Daoy (cell line): ENCODE results near the gene ELP4. TPM values are rescaled to one million over a fixed set of nuclear protein-coding genes. Genes with fewer than 3 reads are reported as not detected.

ENCODE experiments used
- DNase-seq: peaks from one replicate; pipeline ENCODE4 v3.0.0-alpha.2; 2015; ENCODE audit warnings: low read depth
- total RNA-seq: library from RNA; depleted of rRNA; stranded (reverse); fragments of >200 nt; shearing (Covaris generic); gene quantifications from 2 replicates; pipeline ENCODE4 v1.2.3, GENCODE V29; 2014

The ELP4 gene
- total RNA-seq, 1 experiment from 2014 or later = 24.1 TPM

DNA sequence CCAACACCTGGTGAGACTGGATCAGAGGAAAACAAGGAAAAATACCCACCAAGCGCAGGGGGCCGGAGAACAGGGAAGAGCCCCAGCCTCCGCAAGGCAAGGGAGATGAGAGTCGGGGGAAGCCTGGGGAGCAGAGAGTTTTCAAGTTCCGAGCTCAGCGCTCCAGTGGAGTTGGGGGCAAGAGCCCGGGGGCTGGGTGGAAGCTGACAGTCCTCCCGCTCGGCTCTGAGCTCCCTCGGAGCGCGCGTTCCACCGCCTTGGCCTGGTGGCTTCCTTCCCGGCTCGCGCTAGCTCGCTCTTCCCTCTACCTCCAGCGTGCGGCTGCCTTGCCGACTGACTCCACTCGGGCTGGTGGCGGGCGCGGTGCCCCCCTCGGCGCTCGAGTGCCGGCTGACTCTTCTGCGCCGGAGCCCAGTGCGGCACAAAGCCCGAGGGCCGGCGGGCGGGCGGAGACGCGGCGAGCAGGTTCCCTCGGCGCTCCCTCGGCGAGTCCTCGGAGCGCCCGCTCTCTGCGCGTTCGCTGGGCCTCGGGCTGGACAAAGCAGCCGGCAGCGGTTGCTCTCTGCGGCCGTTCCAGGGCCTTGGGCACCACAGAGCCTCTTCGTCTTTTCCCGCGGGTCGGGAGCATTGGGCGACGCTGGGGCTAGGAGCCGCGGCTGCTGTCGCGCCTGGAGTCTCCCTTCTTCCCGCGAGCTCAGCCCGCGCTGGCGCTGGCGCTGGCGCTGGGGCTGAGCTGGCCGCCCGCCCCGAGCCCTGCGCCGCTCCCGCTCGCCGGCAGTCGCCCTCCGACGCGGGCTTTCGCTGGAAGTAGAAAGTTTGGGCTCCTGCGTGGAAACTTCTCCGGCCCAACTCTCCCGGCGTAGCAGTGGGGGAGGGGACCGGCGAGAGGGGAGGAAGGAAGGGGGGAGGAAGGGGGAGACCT lies 300.6 kb downstream of the ELP4 start:
- DNase-seq = peak; percentile 65

DNA sequence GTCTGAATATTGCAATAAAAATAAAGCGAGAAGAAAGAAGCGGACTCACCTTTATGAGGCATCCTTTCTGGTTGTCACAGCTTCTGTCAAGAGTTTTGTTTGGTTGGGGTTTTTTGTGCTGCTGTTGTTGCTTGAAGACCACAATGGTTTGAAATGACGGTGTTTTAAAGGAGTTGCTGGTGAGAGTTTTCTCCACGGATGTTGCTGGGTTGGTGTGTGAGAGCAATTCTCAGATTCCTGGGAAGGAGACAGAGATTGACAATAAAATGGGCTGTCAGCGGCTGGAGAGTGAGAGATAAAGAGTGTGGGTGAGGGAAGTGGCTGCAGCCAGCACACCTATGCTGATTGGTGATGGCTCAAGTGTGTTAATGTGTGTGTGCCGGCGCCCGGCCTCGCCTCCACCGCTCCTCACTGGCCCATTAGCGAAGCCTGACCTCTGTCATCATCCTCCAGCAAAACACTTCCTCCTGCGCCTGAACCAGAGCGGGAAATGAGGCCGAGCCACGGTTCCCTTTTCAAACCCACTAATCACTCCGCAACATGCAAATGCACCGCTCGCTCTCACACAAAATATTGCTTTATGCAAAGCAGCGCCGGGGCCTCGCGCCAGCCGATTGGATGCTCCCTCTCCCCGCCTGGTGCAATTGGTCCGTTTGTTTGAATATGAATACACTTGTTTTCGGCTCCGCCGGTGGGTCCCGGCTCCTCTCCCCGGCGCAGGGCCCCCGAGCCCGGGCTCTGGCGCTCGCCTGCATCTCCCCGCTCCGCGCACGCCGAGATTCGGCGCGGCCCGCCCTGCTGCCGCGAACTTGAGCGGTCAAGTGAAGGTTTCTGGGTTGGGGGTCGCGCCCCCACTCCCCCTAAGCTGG lies 301.4 kb downstream of the ELP4 start, which contains the start of gene PAX6:
Gene PAX6 (minus strand): TSS at position 544 of the 869 bp plus-strand sequence. CDS start 4,911 bp downstream, outside the sequence.
- peak; percentile 94 for DNase-seq

DNA sequence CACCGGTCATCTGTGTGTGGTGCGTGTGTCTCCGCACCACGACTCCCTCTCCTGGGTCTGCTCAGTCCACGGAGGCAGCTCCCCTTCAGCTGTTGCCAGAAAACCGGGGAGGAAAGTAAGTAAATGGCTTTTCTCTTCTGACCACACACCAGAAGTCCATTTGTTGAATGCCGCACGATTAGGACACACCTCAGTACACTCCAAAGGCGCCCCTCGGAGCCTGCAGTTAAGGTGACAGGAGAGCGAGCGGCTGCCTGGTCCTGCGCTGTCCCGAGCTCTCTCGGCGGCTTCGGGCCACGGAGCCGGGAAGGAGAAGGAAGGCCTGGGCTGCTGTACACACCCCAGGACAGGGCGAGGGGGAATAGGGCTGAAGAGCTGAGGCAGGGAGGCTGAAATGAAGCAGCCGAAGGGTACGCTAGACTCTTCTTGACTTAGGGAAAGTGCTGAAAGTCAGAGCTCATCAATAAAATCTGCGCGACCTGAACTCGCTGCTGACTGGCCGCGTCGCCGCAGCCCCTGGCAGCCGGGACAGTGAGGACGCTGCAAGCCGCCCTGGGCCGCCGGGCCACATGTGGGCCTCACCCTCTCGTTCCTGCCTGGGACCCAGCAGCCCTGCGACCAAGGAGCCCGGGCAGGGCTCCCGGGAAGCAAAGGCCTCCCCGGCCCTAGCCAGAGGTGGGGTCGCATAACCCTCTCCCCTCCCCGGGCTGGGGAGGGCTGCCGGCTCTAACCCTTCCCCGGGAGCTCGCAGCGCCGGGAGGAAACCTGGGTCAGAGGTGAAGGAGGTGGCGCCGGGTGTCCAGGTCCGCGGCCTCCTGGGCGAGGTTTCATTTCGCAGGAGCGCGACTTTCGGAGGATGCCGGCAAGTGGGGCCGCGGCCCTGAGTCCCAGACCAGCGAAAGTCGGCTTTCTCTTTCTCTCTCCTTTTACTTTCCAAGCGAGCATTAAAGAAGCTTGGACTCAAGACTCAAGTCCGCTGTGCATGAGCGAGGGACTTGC lies 303.1 kb downstream of the ELP4 start:
- DNase-seq = no peak

DNA sequence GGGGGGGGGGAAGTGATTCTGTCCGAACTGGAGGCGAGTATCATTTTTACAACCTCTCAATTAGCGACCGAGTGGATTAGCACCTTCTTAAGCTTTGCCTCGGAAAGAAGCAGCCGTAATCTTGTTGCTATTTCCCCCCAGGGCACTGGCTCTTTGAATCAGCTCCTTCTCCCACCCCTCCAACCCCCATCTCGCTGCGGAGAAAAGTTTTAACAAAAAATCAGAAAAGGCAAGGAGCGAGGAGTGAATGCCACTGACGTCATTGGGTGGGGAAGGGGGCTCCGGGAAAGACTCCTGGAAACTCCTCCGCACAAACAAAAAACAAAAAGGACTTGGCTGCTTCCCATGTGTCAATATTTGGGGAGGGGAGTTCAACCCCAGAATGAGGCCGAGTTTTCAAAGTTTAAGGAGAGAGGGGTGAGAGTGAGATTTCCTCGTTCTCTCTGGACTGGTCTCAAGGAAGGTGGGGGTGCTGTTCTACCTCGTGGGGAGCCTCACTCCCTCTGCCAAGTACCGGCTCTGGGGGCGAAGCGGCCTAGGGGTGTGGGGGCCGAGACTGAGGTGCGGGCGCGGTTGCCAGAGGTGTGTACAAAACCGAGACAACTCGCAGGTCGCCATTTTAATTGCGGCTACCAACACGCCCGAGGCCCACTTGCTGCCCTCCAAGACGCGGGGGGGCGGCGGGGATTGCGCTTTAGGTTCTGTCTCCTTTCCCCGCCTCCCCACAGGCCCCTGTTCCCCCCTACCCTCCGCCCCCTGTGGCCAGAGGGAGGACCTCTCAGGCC lies 304.0 kb downstream of the ELP4 start:
- no peak for DNase-seq

DNA sequence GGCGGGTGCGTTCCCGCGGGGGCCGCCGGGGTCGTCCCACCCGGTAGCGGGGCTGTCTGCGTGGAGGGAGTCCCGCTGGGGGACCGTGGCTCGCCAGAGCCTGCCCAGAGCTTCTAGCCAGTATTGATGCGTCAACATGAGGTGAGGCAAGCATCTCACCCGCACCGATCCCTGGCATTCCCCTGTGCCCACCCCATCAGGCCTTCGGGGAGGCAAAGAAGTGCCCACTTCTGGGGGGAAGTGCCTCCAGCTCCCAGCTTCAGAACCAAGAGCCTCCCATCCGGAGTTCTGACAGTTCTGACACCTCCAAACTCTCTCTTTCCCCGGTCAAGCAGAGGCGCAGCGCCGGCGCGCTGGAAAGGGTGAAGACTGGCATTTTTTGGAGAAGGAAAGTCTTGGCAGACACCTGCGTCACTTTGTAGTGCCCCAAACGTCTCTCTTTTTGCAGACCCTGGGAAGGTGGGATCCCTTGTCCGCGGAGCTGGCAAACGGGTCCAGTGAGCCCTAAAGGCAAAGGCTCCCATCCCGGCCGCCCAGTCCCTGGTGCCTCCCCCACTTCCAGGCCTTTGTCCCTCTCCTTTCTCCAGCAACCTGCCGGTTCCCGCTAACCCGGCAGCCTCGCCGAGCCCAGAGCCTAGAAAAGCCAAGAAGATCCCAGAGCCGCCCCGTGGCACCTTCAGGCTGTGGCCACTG lies 304.8 kb downstream of the ELP4 start:
- no peak for DNase-seq

DNA sequence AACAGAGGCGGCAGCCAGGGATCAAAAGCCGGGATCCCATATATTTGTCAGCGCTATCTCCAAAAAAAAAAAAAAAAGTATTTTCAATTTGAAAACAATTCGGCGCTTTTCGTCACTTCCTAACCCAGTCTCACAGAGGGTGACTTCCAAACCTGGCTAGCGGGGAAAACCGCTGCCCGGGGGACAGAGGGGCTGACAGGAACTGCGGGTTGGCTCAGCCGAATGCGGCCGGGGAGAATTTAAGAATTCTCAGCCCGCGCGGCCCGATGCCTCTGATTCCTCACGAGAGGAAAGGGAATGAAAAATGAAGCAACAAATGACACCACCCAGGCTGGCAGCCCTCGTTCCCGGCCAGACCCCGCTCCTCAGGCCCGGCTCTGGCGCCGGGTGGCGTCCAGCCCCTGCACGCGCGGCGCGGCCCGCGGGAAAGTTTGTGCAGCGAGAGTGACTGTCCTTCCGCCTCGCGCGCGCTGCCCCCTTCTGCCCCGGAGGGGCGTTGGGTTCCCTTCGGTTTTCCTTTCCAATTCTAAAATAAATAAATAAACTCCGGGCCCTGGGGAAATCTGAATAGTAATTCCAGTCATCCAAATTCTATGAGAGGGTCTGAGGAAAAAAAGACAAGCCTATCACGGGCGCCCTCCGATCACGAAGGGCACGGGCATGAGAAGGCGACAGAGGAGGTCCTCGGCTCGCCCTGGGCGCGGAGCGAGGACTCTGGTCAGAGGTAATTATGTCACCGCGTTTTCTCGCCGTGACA lies 306.3 kb downstream of the ELP4 start:
- no peak for DNase-seq

DNA sequence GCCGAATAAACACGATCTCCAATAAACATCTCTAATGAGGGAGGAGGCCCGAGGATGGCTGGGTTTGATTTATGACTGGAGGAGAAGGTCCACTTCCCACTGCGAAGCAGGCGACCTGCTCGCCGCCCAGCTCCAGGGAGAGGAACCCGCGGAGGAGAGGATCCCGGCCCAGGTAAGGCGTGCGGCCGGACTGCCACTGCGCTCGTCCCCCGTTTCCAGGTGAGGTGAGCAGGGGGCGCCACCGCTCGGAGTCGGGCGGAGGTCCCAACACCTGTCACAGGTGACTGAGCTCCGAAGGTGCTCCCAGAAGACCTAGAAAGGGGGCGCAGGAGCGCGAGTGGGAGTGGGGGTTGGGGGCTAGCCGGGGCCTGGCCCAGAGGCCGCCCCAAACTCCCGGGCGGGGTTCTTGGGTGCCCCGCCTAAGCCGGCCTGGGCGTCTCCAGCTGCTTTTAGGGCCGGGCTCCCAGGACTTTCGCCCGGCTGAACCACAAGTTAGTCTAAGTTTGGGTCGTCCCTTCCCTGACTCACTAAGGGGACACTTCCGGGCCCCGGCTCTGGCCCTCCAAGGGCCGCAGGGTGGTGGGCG lies 307.0 kb downstream of the ELP4 start:
- DNase-seq = no peak

DNA sequence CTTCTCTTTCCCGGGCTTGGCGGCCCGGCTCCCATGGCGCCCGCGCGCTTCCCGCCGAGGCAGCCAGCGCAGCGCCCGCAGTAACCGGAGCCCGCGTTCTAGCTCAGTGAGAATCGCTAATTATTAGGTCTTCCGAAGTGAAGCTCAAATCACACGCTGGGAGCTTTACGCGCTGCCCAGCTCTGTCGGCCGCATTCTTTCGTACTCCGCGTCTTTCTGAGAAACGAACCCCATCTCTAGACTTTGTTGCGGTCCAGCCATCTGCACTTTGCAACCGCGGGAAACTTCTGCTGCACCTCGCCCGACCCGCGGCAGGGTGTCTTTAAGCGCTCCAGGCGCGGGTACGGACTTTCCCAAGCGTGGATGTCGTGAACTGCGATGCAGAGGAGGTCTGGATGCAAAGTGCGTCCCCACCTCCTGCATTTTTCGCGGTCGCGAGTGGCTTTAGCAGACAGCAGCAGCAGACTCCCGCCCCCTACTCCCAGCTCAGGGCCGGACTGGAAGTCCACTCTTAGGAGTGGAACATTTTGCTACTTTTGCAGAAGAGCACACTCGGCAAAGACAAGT lies 307.6 kb downstream of the ELP4 start:
- peak; percentile 37 for DNase-seq

DNA sequence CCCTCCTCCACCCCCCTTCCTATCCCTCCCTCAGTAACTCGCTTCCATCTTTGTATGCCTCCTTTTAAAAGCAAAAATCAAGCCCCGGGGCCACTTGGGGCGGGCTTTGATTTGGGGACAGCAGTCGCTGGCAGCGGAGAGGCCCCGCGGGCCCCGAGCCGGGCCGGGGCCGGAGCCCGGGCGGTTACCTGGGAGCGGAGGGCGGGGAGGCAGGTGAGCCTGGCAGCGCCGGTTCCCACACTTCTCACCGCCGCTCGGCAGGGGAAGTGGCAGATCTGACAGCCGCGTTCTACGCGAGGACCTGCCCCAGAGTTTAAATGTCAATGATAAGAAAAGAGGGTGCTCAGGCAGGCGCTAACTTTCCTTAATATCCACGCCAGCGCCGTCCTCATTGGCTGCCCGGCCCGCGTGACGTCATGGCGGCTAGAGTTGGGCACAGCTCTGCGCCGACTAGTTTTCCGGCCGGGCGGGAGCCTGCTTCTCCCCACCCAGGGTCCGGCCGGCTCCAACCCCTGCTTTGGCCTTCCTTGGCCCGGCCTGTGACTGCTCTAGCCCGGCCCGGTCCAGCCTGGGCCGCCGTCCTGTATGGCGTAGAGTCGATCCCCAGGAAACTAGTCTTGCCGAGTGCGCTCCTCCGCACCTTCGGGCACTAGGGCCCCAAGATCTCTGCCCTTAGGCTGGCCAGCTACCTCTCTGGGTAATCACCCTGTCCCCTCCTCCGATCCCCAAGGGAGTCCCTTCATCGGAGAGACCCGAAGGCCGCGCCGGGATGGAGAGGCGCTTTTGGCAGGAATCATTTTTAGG lies 308.3 kb downstream of the ELP4 start:
- peak; percentile 43 for DNase-seq

DNA sequence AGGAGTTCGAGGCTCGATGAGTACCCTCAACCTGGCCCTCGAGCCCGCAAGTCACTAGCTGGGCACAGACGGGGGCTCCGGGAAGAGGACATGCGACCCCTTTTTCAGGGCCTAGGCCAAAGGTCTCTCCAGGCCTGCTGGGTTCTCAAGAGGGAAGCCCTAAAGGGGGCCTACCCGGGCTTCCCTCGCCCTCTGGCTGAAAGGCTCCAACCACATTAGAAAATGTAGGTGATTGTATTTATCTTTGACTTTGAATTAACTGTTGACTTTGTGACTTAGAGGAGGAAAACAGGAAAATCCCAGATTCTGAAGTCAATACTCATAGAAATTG lies 308.8 kb downstream of the ELP4 start:
- no peak for DNase-seq

DNA sequence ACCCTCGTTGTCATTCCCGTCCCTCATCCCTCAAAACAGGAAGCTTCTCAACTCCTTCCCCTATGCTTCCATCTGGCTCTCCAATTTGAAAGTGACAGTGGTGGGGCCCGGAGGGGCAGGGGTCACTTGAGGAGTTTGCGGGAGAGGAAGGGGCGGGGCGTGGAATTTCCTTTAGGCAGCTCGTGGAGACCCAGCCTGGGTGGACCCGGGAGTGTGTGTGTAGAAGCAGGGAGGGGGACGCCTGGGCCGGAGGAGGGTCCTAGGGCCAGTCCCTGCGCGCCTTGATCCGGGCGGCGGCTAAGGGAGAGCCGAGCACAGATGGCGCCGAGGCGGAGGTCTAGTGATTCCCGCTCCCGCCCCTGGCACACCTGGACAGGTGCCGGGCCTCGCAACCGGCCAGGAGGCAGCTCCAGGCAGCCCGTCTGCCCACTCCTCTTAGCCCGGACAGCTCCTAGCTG lies 309.3 kb downstream of the ELP4 start:
- DNase-seq = no peak

DNA sequence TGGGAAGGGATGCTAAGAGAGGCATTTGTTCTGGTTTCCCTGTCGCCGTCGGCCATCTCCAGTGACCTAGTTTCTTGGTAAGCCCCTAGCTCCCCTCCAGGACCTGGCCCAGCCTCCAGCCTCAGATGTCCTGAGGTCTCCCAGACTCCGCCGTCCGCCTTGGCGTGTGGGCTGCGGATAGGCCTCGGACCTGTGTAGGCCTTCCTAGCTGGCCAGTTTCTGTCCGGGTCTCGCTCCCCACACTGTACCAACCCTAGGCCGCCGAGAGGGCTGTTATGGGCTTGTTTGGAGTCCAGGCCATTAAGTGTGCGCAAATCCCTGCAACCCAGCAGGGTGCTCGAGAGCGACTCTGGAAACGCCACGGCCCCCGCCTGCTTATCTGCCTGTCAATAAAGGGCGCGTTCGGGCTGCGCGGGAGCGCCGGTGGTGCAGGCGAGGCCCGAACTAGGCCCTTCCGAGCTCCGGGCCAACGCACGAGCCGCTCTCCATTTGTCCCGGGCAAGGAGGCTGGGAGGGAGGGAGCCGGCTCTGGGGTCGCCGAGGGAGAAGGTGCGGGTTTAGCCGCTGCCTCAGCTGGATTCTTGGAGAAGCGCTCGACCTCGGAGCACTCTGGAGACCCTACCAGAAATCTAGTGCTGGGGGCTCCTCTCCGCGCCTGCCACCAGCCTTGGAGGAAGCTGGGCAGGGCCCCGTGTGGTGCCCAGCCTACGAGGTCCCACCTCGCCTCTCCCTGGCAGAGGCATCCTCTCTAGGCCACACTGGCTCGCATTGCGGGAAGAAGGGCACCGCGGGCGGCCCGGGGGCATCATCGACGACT lies 310.3 kb downstream of the ELP4 start:
- no peak for DNase-seq

DNA sequence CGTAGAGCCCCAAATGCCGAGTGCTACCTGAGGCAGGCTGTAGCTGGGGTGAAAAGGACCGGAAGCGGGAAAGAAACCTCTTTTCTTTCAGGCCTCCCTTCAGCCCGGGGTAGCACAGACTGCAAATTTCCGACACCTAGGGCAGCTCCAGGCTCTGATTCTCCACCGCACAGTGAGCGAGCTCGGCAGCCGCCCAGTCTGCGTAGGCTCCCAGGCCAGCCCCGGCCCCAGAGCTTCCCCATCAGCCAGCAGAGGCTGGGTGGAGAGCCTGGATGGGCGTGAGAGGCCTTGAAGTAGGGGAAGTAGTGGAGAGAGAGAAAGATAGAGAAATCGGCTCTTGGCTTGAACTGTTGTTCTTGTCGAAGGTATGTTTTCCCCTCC lies 310.9 kb downstream of the ELP4 start:
- no peak for DNase-seq

DNA sequence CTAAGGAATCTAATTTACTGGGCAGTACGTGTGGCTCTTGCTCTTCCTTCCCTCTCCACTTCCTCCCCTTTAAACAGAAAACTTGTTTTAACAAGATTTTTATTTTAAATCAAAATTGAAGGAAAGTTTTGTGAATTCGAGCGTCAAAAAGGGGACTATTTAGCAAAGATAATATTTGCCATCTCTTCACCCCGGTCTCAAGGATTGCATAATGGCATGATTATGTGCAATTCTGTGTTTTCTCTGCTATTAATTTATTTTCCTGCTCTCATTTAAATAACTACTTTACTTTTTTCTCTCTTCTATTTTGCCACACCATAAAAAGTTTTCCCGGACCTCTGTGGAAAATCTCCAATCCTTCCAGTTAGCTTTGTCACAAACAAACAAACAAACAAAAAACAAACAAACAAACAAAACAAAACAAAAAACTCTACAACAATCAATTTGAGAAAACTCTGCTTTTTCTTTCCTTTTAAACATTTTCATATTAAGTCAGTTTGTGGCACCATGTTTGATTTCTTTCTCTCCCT lies 311.7 kb downstream of the ELP4 start:
- no peak for DNase-seq

DNA sequence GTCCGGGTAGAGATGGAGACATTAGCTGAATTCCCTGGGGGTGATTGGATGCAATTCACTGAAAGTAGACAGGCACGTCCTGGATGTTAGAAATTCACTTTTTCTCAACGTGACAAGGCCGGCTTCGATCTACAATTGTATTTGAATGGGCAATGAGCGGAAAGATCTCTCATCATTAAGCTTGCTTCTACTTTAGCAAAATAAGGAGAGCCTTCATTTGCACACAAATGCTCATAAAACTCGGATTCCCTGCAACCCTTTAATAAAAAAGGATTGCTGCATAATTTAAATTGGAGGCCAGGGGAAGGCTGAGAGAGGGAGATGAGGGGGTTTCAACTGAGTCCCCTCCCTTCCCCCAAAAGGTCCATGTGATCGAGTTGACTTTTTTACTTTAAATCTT lies 312.2 kb downstream of the ELP4 start:
- DNase-seq = no peak

DNA sequence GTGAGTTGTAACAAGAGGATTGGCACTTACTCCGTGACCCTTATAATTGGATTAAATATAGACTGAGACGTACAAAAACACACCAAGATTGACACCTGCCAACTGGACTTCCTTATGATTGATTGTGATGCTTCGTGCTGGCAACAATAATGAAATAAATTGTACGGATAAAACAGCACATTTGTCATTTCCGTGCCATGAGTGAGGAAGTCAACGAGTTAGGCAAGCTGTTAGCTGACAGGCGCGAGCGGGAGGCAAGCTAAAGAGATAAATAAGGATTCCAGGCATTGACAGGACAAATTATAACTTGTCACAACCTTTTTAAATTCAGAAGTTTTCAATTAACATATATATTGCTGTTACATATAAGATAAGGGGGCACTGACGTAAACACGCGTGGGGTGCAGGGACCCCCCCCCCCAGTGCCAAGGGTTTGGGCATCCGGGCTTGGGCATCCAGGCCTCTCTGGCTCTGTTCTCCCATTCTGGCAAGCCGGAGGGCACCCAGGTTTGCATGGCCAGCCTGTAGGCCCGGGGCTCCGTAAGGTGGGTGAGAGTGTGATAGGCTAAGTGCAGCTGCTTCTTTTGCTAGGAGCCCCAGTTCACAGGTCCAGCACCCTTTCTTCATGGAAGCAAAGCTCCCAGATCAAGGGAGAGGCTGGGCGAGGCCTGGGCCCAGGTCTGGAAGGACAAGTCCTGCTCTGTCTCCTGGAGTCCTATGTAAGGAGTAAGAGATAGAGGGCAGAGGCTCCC lies 312.8 kb downstream of the ELP4 start:
- no peak for DNase-seq
